GM13977 (cell line): Measurements from ENCODE around the gene MAGI1.
"Not testable (repeated sequence)": the region's sequence is repeated elsewhere in the genome, so short reads cannot be mapped to it uniquely, and the experiment has no call there.

Source experiments
- DNase-seq: peaks from one replicate; pipeline ENCODE4 v3.0.0; 2012; ENCODE audit warnings: low spot score
- CTCF ChIP-seq: IDR thresholded peaks from 2 replicates; pipeline ENCODE4 v1.5.1; 2012; ENCODE audit warnings: mild to moderate bottlenecking, control low read depth; ENCODE audit not compliant: insufficient read depth; ENCODE audit errors: extremely low read depth, missing control alignments
- in situ Hi-C: fragments of 300-500 bp; cut with MboI; formaldehyde crosslinking; loops from one replicate; pipeline ENCODE4 v1.12.0; 2022; ENCODE audit warnings: low sequenced_read_pairs, low pct_unique_long_range_greater_than_20kb, mixed read lengths, inconsistent platforms; ENCODE audit not compliant: unreplicated experiment

Gene MAGI1

GRCh38 chr3:65617787-65618186, 420.9 kb downstream of the MAGI1 start:
- no peak for TF ChIP-seq CTCF
- in situ Hi-C loops: no loop called here
- DNase-seq: no peak

- in situ Hi-C loops: no loop called here
- no peak for DNase-seq
Observed at GRCh38 chr3:65617209-65617608, 421.5 kb downstream of the MAGI1 start.

GRCh38 chr3:65616563-65616962, 422.2 kb downstream of the MAGI1 start:
- TF ChIP-seq CTCF: no peak
- in situ Hi-C loops: no loop called here
- DNase-seq: no peak

More at GRCh38 chr3:65617209-65617608, 421.5 kb downstream of the MAGI1 start:
- no peak for TF ChIP-seq CTCF

GRCh38 chr3:65615329-65615728, 423.4 kb downstream of the MAGI1 start:
- in situ Hi-C loops: no loop called here
- DNase-seq: no peak
- TF ChIP-seq CTCF: no peak

- in situ Hi-C loops: no loop called here
- no peak for DNase-seq
- TF ChIP-seq CTCF: no peak
Observed at GRCh38 chr3:65614585-65614984, 424.1 kb downstream of the MAGI1 start.

GRCh38 chr3:65607965-65608460, 430.7 kb downstream of the MAGI1 start:
- DNase-seq, in situ Hi-C loops: not testable (repeated sequence)

- in situ Hi-C loops: no loop called here
- no peak for TF ChIP-seq CTCF
- DNase-seq: no peak
Observed at GRCh38 chr3:65607101-65607500, 431.6 kb downstream of the MAGI1 start.
